Astrocyte of the spinal cord (primary cell): ENCODE data around the gene DHX35.

ENCODE experiments used
- DNase-seq: peaks from one replicate; pipeline ENCODE4 v3.0.0; 2011; ENCODE audit warnings: low read depth, low spot score
- H3K4me3 ChIP-seq: 2 replicates; pipeline ENCODE4 v1.5.1; 2011; ENCODE audit warnings: low read depth, mild to moderate bottlenecking, low read length, moderate library complexity
- CTCF ChIP-seq: IDR thresholded peaks from 2 replicates; pipeline ENCODE4 v1.5.1; 2012; ENCODE audit warnings: low read depth, mild to moderate bottlenecking, low read length, inconsistent platforms
- in situ Hi-C: cut with HindIII; loops from 2 replicates; pipeline ENCODE4 v1.10.0; 2017; ENCODE audit warnings: low sequenced_read_pairs

Gene DHX35

GRCh38 chr20:39052676-39053075 is 90.5 kb downstream of the DHX35 start:
- no peak overlapping the region for H3K4me3 ChIP-seq
- no peak for DNase-seq
- in situ Hi-C loops = no loop called here
- TF ChIP-seq CTCF = no peak

GRCh38 chr20:39057143-39057542 is 95.0 kb downstream of the DHX35 start:
- no peak for DNase-seq
- no peak for TF ChIP-seq CTCF
- H3K4me3 ChIP-seq = no peak overlapping the region
- in situ Hi-C loops = no loop called here

- no peak overlapping the region for H3K4me3 ChIP-seq
- no peak for TF ChIP-seq CTCF
- no peak for DNase-seq
- in situ Hi-C loops = no loop called here
Measured at GRCh38 chr20:39057911-39058310, 95.8 kb downstream of the DHX35 start.

GRCh38 chr20:39059036-39059435 is 96.9 kb downstream of the DHX35 start:
- H3K4me3 ChIP-seq = no peak overlapping the region
- in situ Hi-C loops = no loop called here
- no peak for TF ChIP-seq CTCF
- DNase-seq = no peak

- no peak overlapping the region for H3K4me3 ChIP-seq
- DNase-seq = no peak
- in situ Hi-C loops = no loop called here
- TF ChIP-seq CTCF = no peak
Measured at GRCh38 chr20:39066471-39067242, 104.5 kb downstream of the DHX35 start.

- in situ Hi-C loops = no loop called here
Measured at GRCh38 chr20:39067526-39068216, 105.5 kb downstream of the DHX35 start.

More at GRCh38 chr20:39067526-39068216, 105.5 kb downstream of the DHX35 start:
- no peak overlapping the region for H3K4me3 ChIP-seq
- TF ChIP-seq CTCF = no peak
- peak; percentile 10 for DNase-seq
